Upper lobe of left lung (tissue), 4 donors: ENCODE results near the gene EEF2.

Experiments used
- CTCF ChIP-seq, 6 experiments: fragments of 450-650 bp in 4 of 6; fragments of 200-600 bp in 2 of 6; sonication (generic) in 2 of 6; IDR thresholded peaks; one replicate each; pipeline ENCODE4 v1.5.1; 2016 to 2019; ENCODE audit warnings: antibody characterized with exemption in 6 of 6
- EP300 ChIP-seq, 4 donors: sonication (generic); formaldehyde crosslinking; IDR thresholded peaks; one replicate each; pipeline ENCODE4 v1.5.1; 2017; ENCODE audit warnings: antibody characterized with exemption in 4 of 4, control low read depth in 2 of 4
- POLR2AphosphoS5 ChIP-seq, 2 donors: sonication (generic); formaldehyde crosslinking; IDR thresholded peaks; one replicate each; pipeline ENCODE4 v1.5.1; 2017; ENCODE audit warnings: antibody characterized with exemption in 2 of 2

- TF ChIP-seq CTCF (IDR thresholded peaks at IDR 0.05) (no peak), POLR2AphosphoS5 (IDR thresholded peaks at IDR 0.05) (no peak), EP300 (IDR thresholded peaks at IDR 0.05) (no peak)
Observed at GRCh38 chr19:4030981-4031380, 45.7 kb upstream of the EEF2 start.
